ENCODE measurements around the gene PRMT7. TPM values are rescaled to one million over a fixed set of nuclear protein-coding genes. Genes with fewer than 3 reads are reported as not detected.

Gene PRMT7
- total RNA-seq, 2 experiments from 2014 or later = 76.9 TPM

DNA sequence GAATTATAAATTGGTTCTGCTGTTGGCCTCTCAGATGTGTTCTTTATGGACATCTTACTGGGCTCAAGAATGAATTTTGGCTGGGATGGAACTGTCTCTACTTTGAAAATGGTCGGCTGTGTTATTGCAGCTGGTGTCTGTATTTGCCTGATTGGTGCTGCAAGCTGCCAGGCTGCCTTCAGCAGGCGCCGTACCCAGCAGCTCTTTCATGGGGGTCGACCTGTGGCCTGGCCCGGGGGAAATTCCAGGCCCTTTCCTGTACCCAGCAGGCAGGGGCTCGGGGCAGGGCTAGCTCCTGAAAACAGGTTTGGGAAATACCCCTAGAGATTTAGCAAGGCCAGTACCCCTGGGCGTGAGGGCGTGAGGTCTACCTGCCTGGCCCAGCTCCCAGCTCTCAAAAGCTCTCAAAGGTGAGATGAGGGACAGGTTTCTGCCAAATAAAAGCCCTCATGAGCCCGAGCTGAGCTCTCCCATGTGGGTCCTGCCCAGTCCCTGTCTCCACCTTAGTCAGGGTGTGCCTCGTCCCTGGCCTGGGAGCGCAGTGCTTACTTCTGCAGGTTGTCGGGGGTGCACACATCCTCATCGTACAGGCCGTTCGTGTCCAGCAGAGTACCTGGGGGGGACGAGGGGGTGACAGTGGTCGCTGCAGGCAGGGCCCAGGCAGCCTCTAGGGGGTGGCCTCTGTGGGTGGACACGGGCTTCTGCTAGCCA lies 52.3 kb downstream of the PRMT7 start:
- Mint-ChIP-seq H3K27ac (no peak overlapping the region), H3K36me3 (ENCODE audit: low read depth) (peaks cover 14% of the 10 kb centered on the region), H3K9me3 (no peaks in the 10 kb centered on the region), H3K27me3 (peaks cover 13% of the 10 kb centered on the region), H3K4me3 (no peak overlapping the region), H3K4me1 (peaks cover 19% of the 10 kb centered on the region)
- ChIA-PET POLR2A (no interaction called here), CTCF (interaction anchor here (0.8 to 2.4 kb wide), 9 partner anchors 10 to 166 kb away, joined by 3 to 7 read pairs (median 3); partner anchors contain the start of genes PRMT7 and SLC7A6OS)
- DNase-seq = no peak

- H3K36me3 Mint-ChIP-seq (ENCODE audit: low read depth) = peaks cover 7% of the 10 kb centered on the region
- H3K27ac Mint-ChIP-seq = no peak overlapping the region
- no peak for DNase-seq
- no peaks in the 10 kb centered on the region for H3K9me3 Mint-ChIP-seq
- no peak overlapping the region for H3K4me3 Mint-ChIP-seq
- peaks cover 18% of the 10 kb centered on the region for H3K27me3 Mint-ChIP-seq
- ChIA-PET CTCF (interaction anchor here (0.9 to 2.4 kb wide), 10 partner anchors 8 to 157 kb away, joined by 3 to 10 read pairs (median 4); partner anchors contain the start of genes PRMT7 and SLC7A6OS), POLR2A (no interaction called here)
- H3K4me1 Mint-ChIP-seq = peaks cover 24% of the 10 kb centered on the region
Observed at GRCh38 chr16:68363658-68364521, 53.1 kb downstream of the PRMT7 start.

DNA sequence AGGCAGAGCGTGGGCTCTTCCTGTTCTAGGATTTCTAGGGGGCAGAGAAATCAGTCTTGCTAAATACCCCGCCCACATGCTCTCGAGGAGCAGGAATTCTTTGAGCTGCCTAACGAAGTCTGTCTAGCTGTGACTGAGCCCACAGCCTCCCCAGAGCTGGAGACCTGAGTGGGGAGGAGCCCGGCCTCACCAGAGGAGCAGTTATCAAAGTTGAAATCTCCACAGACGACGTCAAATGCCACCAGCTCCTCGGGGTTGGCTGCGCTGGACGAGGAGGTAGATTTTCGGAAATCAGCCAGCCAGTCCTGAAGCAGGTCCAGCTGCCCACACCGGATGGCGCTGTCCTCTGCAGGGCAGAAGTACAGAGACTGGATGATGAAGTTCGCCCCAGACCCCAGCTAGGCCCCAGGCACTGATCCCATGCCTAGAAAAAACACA lies 53.8 kb downstream of the PRMT7 start:
- Mint-ChIP-seq H3K9me3 (no peaks in the 10 kb centered on the region), H3K27me3 (peaks cover 18% of the 10 kb centered on the region), H3K27ac (no peak overlapping the region), H3K4me1 (peaks cover 31% of the 10 kb centered on the region), H3K36me3 (ENCODE audit: low read depth) (peaks cover 7% of the 10 kb centered on the region), H3K4me3 (no peak overlapping the region)
- CTCF ChIA-PET = interaction anchor here (0.9 to 2.4 kb wide), 7 partner anchors 9 to 156 kb away, joined by 3 to 10 read pairs (median 4); no protein-coding TSS in a partner anchor
- DNase-seq = no peak
- POLR2A ChIA-PET = no interaction called here

DNA sequence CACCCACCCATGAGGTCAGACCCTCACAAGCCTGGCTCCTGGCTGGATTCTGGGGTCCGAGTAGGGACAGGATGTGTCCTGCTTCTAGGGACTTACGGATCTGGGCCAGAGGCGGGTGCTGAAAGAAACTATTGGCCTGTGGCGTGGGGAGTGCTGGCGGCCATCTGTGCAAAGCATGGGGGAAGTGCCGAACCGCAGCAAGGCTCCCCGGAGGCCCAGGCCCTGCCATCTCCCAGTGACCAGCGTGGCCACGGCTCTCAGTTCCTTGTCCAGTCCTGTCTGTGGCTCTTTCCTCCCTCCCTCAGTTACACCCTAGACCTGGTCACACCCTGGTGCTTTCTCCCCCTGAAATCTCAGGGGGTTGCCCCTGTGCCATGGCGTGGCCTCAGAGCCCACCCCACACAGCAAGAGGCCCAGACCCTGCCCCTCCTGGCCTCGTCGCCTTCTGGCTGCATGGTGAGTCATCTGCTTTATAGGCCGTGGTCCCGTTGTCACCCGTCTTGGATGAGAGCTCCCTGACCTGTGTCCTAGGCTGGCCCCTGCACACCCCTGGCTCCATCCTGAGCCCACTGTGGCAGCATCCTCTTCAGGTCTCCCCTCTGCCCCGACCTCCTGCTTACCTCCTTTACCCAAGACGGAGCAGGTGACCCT lies 54.5 kb downstream of the PRMT7 start:
- H3K9me3 Mint-ChIP-seq = no peaks in the 10 kb centered on the region
- ChIA-PET CTCF (interaction anchor here (1.0 kb wide), 1 partner anchor 145 kb away, joined by 3 read pairs; no protein-coding TSS in a partner anchor), POLR2A (no interaction called here)
- peaks cover 18% of the 10 kb centered on the region for H3K27me3 Mint-ChIP-seq
- H3K27ac Mint-ChIP-seq = no peak overlapping the region
- H3K4me1 Mint-ChIP-seq = peaks cover 37% of the 10 kb centered on the region
- H3K36me3 Mint-ChIP-seq (ENCODE audit: low read depth) = peaks cover 5% of the 10 kb centered on the region
- no peak for DNase-seq
- H3K4me3 Mint-ChIP-seq = no peak overlapping the region

DNA sequence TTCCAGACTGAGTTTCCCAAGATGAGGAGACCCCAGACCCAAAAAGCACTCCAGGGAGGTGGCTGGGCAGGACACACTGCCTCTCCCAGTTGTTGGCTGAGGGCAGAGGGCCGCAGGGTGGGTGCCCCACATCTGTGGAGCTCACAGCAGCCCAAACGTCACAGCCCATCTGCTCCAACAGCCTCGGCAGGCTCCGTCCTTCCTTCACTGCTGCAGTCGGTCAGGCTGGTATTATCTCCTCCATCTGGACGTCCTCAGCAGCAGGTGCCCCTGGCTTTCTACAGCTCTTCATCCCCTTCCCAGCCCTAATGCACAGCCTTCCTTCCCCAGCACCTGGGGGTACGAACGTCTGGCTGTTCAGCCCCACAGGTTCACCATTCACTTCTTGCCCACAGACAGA lies 55.2 kb downstream of the PRMT7 start:
- ChIA-PET POLR2A (no interaction called here), CTCF (interaction anchor here (1.0 kb wide), 1 partner anchor 144 kb away, joined by 3 read pairs; no protein-coding TSS in a partner anchor)

DNA sequence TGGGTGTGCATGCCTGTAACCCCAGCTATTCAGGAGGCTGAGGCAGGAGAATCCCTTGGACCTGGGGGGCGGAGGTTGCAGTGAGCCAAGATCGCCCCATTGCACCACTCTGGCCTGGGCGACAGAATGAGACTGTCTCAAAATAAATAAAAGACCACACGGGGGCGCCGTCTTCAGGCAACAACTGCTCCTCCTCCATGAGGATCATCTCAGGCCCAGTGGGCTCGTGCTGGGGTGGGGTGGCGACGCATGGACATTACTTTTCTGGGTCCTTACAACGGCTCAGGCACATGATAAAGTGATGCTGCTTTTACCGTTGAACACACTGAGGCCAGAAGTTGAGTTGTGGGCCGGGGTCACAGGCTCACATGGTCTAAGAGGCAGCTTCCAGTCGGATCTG lies 56.2 kb downstream of the PRMT7 start:
- H3K4me1 Mint-ChIP-seq = peaks cover 42% of the 10 kb centered on the region

More for the DNA sequence above, 55.2 kb downstream of the PRMT7 start:
- Mint-ChIP-seq H3K4me1 (peaks cover 42% of the 10 kb centered on the region), H3K9me3 (no peaks in the 10 kb centered on the region), H3K36me3 (ENCODE audit: low read depth) (no peaks in the 10 kb centered on the region), H3K27me3 (peaks cover 18% of the 10 kb centered on the region), H3K4me3 (no peak overlapping the region), H3K27ac (no peak overlapping the region)
- DNase-seq = no peak

GRCh38 chr16:68367440-68367839 lies 56.6 kb downstream of the PRMT7 start:
- peaks cover 42% of the 10 kb centered on the region for H3K4me1 Mint-ChIP-seq
- no peaks in the 10 kb centered on the region for H3K36me3 Mint-ChIP-seq (ENCODE audit: low read depth)
- ChIA-PET CTCF (interaction anchor here (0.9 to 4.9 kb wide), 6 partner anchors 9 to 143 kb away, joined by 3 to 32 read pairs (median 4); no protein-coding TSS in a partner anchor), POLR2A (no interaction called here)
- DNase-seq = no peak
- no peak overlapping the region for H3K27ac Mint-ChIP-seq
- no peaks in the 10 kb centered on the region for H3K9me3 Mint-ChIP-seq
- H3K27me3 Mint-ChIP-seq = peaks cover 23% of the 10 kb centered on the region
- no peak overlapping the region for H3K4me3 Mint-ChIP-seq

More for the DNA sequence above, 56.2 kb downstream of the PRMT7 start:
- H3K9me3 Mint-ChIP-seq = no peaks in the 10 kb centered on the region
- H3K27me3 Mint-ChIP-seq = peaks cover 21% of the 10 kb centered on the region
- no peaks in the 10 kb centered on the region for H3K36me3 Mint-ChIP-seq (ENCODE audit: low read depth)
- ChIA-PET POLR2A (no interaction called here), CTCF (interaction anchor here (0.6 to 4.9 kb wide), 6 partner anchors 9 to 106 kb away, joined by 3 to 32 read pairs (median 4); no protein-coding TSS in a partner anchor)
- DNase-seq = peak; percentile 70
- no peak overlapping the region for H3K27ac Mint-ChIP-seq
- no peak overlapping the region for H3K4me3 Mint-ChIP-seq

DNA sequence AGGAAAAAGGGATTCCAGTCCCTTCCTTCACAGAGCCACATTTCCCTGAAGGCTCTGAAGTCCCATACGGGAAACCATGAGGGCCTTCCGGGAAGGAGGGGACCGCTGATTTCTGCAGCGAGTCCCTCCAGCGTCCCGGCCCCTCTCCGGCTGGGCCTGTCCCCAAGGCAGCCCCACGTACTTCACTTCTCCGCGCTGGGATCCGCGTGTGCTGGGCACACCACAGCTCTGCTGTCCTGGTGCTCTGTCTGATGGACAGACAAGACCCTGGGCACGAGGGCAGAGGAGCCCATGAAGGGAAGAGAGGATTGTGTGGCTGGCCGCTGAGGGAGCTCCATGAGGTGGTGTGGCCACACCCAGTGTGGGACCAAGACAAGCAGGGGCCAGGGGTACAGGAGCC lies 57.1 kb downstream of the PRMT7 start:
- no peaks in the 10 kb centered on the region for H3K36me3 Mint-ChIP-seq (ENCODE audit: low read depth)
- peaks cover 42% of the 10 kb centered on the region for H3K4me1 Mint-ChIP-seq
- H3K4me3 Mint-ChIP-seq = no peak overlapping the region
- POLR2A ChIA-PET = no interaction called here
- no peak for DNase-seq
- no peak overlapping the region for H3K27ac Mint-ChIP-seq
- H3K9me3 Mint-ChIP-seq = no peaks in the 10 kb centered on the region
- H3K27me3 Mint-ChIP-seq = peaks cover 26% of the 10 kb centered on the region
- CTCF ChIA-PET = interaction anchor here (0.7 to 4.9 kb wide), 8 partner anchors 9 to 142 kb away, joined by 3 to 32 read pairs (median 3); no protein-coding TSS in a partner anchor

DNA sequence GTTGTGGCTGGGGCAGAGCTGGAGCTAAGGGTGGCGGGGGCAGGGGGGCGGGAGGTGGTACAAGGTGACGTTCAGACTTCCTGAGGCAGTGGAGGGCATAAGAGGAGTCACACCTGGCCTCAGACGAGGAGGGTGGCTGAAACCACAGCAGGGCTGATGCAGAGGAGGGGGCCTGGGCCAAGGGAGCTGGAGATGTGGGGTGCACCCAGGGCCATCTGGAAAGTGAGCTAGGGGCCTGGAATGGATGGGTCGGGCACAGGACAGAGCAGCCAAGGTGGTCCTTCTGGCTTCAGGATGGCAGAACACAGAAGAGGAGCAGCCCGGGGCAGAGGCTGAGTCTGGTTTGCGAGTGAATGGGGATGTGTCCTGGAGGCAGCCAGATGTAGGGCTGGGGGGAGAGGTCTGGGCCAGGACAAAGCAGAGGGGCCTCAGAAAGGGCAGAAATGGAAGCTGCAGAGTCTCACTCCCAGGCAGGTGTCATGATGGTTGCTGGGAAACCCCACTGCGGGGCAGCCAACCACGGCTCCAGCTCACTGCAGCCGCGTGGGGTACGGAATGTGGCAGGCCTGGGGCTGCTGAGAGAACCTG lies 57.6 kb downstream of the PRMT7 start:
- Mint-ChIP-seq H3K27ac (peak overlapping the region; percentile 74), H3K4me3 (peak overlapping the region; percentile 42), H3K4me1 (peaks cover 42% of the 10 kb centered on the region), H3K27me3 (peaks cover 30% of the 10 kb centered on the region), H3K9me3 (no peaks in the 10 kb centered on the region), H3K36me3 (ENCODE audit: low read depth) (no peaks in the 10 kb centered on the region)
- no peak for DNase-seq
- ChIA-PET CTCF (interaction anchor here (0.7 to 4.9 kb wide), 7 partner anchors 8 to 142 kb away, joined by 3 to 32 read pairs (median 3); no protein-coding TSS in a partner anchor), POLR2A (no interaction called here)

DNA sequence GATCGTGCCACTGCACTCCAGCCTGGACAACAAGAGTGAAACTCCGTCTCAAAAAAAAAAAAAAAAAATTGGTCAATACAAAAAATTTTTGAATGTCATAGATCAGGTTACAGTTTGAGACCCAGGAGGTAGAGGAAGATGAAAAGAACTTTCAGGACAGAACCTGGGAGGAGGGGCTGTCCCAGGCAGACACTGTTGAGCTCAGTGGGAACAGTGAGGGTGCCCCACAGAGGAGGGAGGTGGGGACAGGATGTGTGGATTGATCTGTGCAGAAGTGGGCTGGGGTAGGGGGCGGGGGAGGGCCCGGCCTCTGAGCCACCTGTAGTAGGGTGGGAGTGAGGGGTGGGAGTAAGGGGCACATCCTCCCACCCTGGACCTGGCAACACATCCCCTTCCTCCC lies 58.3 kb downstream of the PRMT7 start:
- Mint-ChIP-seq H3K4me3 (peak overlapping the region; percentile 42), H3K27ac (no peak overlapping the region), H3K9me3 (no peaks in the 10 kb centered on the region), H3K27me3 (peaks cover 33% of the 10 kb centered on the region), H3K36me3 (ENCODE audit: low read depth) (no peaks in the 10 kb centered on the region), H3K4me1 (peaks cover 42% of the 10 kb centered on the region)
- ChIA-PET POLR2A (interaction anchor here (0.6 kb wide), 1 partner anchor 8 kb away, joined by 3 read pairs; no protein-coding TSS in a partner anchor), CTCF (interaction anchor here (0.7 to 4.9 kb wide), 6 partner anchors 9 to 85 kb away, joined by 3 to 32 read pairs (median 4); no protein-coding TSS in a partner anchor)
- DNase-seq = no peak

GRCh38 chr16:68369697-68370580 lies 59.1 kb downstream of the PRMT7 start:
- Mint-ChIP-seq H3K9me3 (no peaks in the 10 kb centered on the region), H3K4me1 (peaks cover 38% of the 10 kb centered on the region), H3K4me3 (peak overlapping the region; percentile 58), H3K27me3 (peaks cover 34% of the 10 kb centered on the region), H3K36me3 (ENCODE audit: low read depth) (no peaks in the 10 kb centered on the region), H3K27ac (peak overlapping the region; percentile 69)
- CTCF ChIA-PET = interaction anchor here (0.7 to 4.9 kb wide), 11 partner anchors 10 to 151 kb away, joined by 3 to 32 read pairs (median 3); no protein-coding TSS in a partner anchor
- POLR2A ChIA-PET = interaction anchor here (0.6 kb wide), 1 partner anchor 9 kb away, joined by 3 read pairs; no protein-coding TSS in a partner anchor
- peak; percentile 49 for DNase-seq
